B cell (primary cell): ENCODE data around the gene P2RX3. TPM values are rescaled to one million over a fixed set of nuclear protein-coding genes. Genes with fewer than 3 reads are reported as not detected.

ENCODE experiments used
- ATAC-seq: fragments of 200-7000 bp; cut with Tn5 transposase; one replicate; pipeline ENCODE4 v1.10.0; 2021; ENCODE audit warnings: low read depth, mild to moderate bottlenecking, moderate number of reproducible peaks, moderate library complexity
- CTCF ChIA-PET: fragments of 350-600 bp; sonication (Branson Sonifier 250); formaldehyde crosslinking; loops from one replicate; lab custom pipeline; 2021; ENCODE audit warnings: antibody characterized with exemption, inconsistent platforms; lab: Charles Lee
- POLR2A ChIA-PET: fragments of 350-600 bp; sonication (Branson Sonifier 250); formaldehyde crosslinking; loops from one replicate; lab custom pipeline; 2021; ENCODE audit warnings: antibody characterized with exemption; lab: Charles Lee
- DNase-seq: peaks from one replicate; pipeline ENCODE4 v3.0.0; 2013
- H2AFZ ChIP-seq: 2 replicates; pipeline ENCODE4 v1.6.1; 2012; ENCODE audit warnings: mild to moderate bottlenecking, low read depth, low read length; ENCODE audit not compliant: insufficient read depth, poor library complexity, severe bottlenecking
- H3K27ac ChIP-seq, 2 donors: 1 replicate in 1 of 2; 2 replicates in 1 of 2; pipeline ENCODE4 v1.5.1; 2012 to 2013; ENCODE audit warnings: low read length in 2 of 2, mild to moderate bottlenecking in 2 of 2, moderate library complexity in 1 of 2
- H3K27me3 ChIP-seq, 4 experiments: fragments of 200-600 bp in 1 of 4; sonication (generic) in 1 of 4; replicated peaks in 1 of 4; 1 replicate in 2 of 4; 2 replicates in 2 of 4; pipeline versions ENCODE4 v1.6.1 to v1.7.0; 2013 to 2016; ENCODE audit warnings: low read length in 3 of 4, mild to moderate bottlenecking in 2 of 4, mixed read lengths in 1 of 4, moderate library complexity in 1 of 4; ENCODE audit not compliant: insufficient read depth in 4 of 4, control insufficient read depth in 3 of 4; ENCODE audit errors: control extremely low read depth in 1 of 4
- H3K36me3 ChIP-seq, 2 experiments: replicated peaks in 1 of 2; 1 replicate in 1 of 2; 2 replicates in 1 of 2; pipeline versions ENCODE4 v1.6.1 to v1.7.1; 2013; ENCODE audit warnings: low read length in 1 of 2; ENCODE audit not compliant: insufficient read depth in 2 of 2, control insufficient read depth in 1 of 2; ENCODE audit errors: control extremely low read depth in 1 of 2, extremely low read depth in 1 of 2
- H3K4me1 ChIP-seq, 2 donors: fragments of 200-600 bp in 1 of 2; sonication (generic) in 1 of 2; 1 replicate in 1 of 2; 2 replicates in 1 of 2; pipeline versions ENCODE4 v1.5.1 to v1.6.1; 2013 to 2017; ENCODE audit warnings: low read length in 2 of 2; ENCODE audit not compliant: control insufficient read depth in 2 of 2, insufficient read depth in 2 of 2
- H3K4me2 ChIP-seq: replicated peaks from 2 replicates; pipeline ENCODE3; 2012; ENCODE audit warnings: mild to moderate bottlenecking, low read depth, low read length; ENCODE audit not compliant: poor library complexity, severe bottlenecking
- H3K4me3 ChIP-seq, 5 experiments: fragments of 200-600 bp in 1 of 5; sonication (generic) in 1 of 5; 1 replicate in 3 of 5; 2 replicates in 2 of 5; pipeline versions ENCODE4 v1.5.1 to v1.7.0; 2011 to 2016; ENCODE audit warnings: low read length in 4 of 5, mild to moderate bottlenecking in 4 of 5, low read depth in 2 of 5, control low read depth in 1 of 5, moderate library complexity in 1 of 5; ENCODE audit not compliant: insufficient read depth in 1 of 5; ENCODE audit errors: control extremely low read depth in 1 of 5, extremely low read depth in 1 of 5
- H3K79me2 ChIP-seq: fragments of 200-600 bp; sonication (generic); one replicate; pipeline ENCODE4 v1.6.0; 2016; ENCODE audit warnings: low read length; ENCODE audit not compliant: control insufficient read depth, insufficient read depth
- H3K9ac ChIP-seq: fragments of 200-600 bp; sonication (generic); 2 replicates; pipeline ENCODE4 v1.6.1; 2017; ENCODE audit warnings: mild to moderate bottlenecking, low read length, moderate library complexity
- H3K9me3 ChIP-seq, 3 donors: one replicate each; pipeline versions ENCODE4 v1.6.1 to v1.7.1; 2013; ENCODE audit warnings: low read length in 2 of 3; ENCODE audit not compliant: control insufficient read depth in 2 of 3, insufficient read depth in 1 of 3; ENCODE audit errors: control extremely low read depth in 1 of 3
- H4K20me1 ChIP-seq: 2 replicates; pipeline ENCODE4 v1.6.0; 2012; ENCODE audit warnings: mild to moderate bottlenecking, low read length; ENCODE audit not compliant: insufficient read depth, control insufficient read depth, poor library complexity, severe bottlenecking
- H3K27ac Mint-ChIP-seq: one replicate; pipeline ENCODE4 v1.8.0; 2021; ENCODE audit warnings: mixed read lengths
- H3K27me3 Mint-ChIP-seq: one replicate; pipeline ENCODE4 v1.8.0; 2021; ENCODE audit warnings: mixed read lengths
- H3K4me1 Mint-ChIP-seq: one replicate; pipeline ENCODE4 v1.8.0; 2021; ENCODE audit warnings: mixed read lengths
- H3K4me3 Mint-ChIP-seq: one replicate; pipeline ENCODE4 v1.8.0; 2021; ENCODE audit warnings: mixed read lengths
- H3K9me3 Mint-ChIP-seq: one replicate; pipeline ENCODE4 v1.8.0; 2022; ENCODE audit warnings: mixed read lengths; ENCODE audit not compliant: insufficient read depth
- CTCF ChIP-seq: fragments of 200-600 bp; IDR thresholded peaks from one replicate; pipeline ENCODE4 v1.8.0; 2022; ENCODE audit warnings: antibody characterized with exemption, mild to moderate bottlenecking
- EZH2 ChIP-seq: IDR thresholded peaks from 2 replicates; pipeline ENCODE4 v1.6.1; 2012; ENCODE audit warnings: borderline replicate concordance, low read depth, mild to moderate bottlenecking, moderate library complexity, low read length; ENCODE audit not compliant: insufficient read depth, poor library complexity, severe bottlenecking
- WGBS: methylation state at CpG from one replicate; pipeline ENCODE4 v1.1.5; 2013; ENCODE audit warnings: missing lambda C conversion rate; ENCODE audit not compliant: insufficient coverage; 5-methylcytosine and 5-hydroxymethylcytosine counted together
- intact Hi-C: fragments of 100-400 bp; cut with micrococcal nuclease; formaldehyde crosslinking; loops from one replicate; pipeline ENCODE4 v1.10.0; 2022
- polyA plus RNA-seq: library from polyadenylated mRNA; depleted of rRNA; stranded (reverse); fragments of >200 nt; gene quantifications from 2 replicates; pipeline ENCODE4 v1.2.3, GENCODE V29; 2012
- total RNA-seq, 2 donors: library from RNA; stranded (reverse); fragments of 120-200 nt in 1 of 2; gene quantifications; 1 replicate in 1 of 2; 2 replicates in 1 of 2; pipeline versions ENCODE4 v1.2.3 to v1.2.4, GENCODE V29; 2013 to 2022

The P2RX3 gene
- total and polyA plus RNA-seq, 2 donors (not counting 1 experiment from before 2014, with no cell fraction given), result not detected

GRCh38 chr11:57364851-57365660 is 26.9 kb downstream of the P2RX3 start:
- Histone ChIP-seq H3K9ac (no peak overlapping the region), H4K20me1 (no peaks in the 10 kb centered on the region), H3K9me3 (no peaks in the 10 kb centered on the region), H3K27me3 (peaks cover 0 to 2% (median under 1%) of the 10 kb centered on the region in 4 experiments), H3K4me1 (no peaks in the 10 kb centered on the region), H3K36me3 (no peaks in the 10 kb centered on the region), H3K79me2 (no peaks in the 10 kb centered on the region), H2AFZ (no peak overlapping the region), H3K4me2 (no peak overlapping the region), H3K4me3 (no peak overlapping the region), H3K27ac (no peak overlapping the region)
- no peak for ATAC-seq
- TF ChIP-seq CTCF (no peak), EZH2 (no peak)
- H3K9me3 Mint-ChIP-seq, result no peaks in the 10 kb centered on the region
- peaks cover 24% of the 10 kb centered on the region for H3K27me3 Mint-ChIP-seq
- intact Hi-C loops, result no loop called here
- DNase-seq, result no peak
- ChIA-PET CTCF (no interaction called here), POLR2A (no interaction called here)
- H3K4me1 Mint-ChIP-seq, result no peaks in the 10 kb centered on the region
- 90% methylated on average over 6 of the region's 9 CpGs for WGBS
- no peak overlapping the region for H3K4me3 Mint-ChIP-seq
- no peak overlapping the region for H3K27ac Mint-ChIP-seq
